Measurements from ENCODE around the gene VAV2.

VAV2 gene

DNA sequence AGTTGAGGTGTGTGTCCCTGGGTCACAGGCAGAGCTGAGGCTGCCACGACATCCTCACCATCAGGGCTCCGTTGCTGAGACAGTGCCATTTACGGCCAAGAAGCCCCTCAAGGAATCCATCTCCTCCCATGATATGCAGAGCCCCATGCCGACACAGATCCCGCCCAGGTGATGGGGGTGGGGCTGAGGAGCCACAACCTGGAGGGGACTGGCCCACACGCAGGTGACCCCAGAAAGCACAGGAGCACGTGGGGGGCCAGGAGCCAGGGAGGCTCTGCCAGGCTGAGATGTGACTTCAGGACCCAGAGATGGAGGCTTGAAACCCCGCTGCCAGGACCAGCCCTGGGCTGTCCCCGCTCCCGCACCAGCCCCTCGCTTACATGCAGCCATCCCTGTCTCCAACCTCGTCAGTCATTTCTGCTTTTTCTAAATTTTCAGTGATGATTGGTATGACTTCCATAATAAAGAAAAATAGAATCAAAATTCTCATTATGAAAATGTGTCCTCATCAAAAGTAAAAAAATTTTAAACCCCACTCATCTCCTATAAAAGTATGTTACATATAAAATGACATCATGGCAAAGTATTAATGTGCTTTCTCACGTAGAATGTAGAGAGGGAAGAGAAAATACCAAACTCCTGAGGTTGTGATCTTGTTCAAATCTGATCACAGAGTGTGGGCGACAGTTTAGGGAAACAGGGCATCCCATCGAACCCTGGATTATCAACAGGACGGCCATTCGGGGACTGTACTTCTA is 155.9 kb downstream of the VAV2 start:
- no peak for DNase-seq (ENCODE audit: low read depth in 2 of 2)

DNA sequence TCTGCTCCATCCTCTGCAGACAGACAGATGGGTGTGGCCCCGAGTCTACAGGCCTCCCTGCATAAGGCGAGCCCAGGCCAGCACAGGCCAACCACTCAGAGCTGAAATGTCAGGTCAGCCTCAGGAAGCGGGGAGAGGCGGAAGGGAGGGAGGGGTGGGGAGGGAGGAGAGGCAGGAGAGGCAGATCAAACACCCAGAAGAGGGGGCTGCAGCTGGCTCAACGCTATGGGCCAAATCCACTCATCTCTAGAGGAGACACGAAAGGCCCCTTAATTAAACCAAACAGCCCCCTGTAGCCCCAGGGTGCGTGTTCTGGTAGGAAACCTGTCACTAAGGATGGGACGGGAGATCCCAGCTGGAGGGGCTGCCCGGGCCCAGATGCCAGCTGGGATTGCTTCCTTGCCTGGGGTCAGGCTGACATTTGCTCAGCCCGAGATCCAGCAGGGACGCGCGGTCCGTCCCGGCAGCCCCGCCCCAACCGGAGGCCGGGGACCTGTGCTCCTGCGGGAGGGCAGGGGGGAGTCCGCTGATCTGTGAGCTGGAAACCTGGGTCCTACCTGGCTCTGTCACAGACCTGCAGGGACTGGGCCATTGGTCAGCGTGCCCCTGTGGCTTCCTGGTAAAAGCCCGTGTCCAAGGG is 156.7 kb downstream of the VAV2 start:
- DNase-seq (ENCODE audit: low read depth in 2 of 2): no peak

DNA sequence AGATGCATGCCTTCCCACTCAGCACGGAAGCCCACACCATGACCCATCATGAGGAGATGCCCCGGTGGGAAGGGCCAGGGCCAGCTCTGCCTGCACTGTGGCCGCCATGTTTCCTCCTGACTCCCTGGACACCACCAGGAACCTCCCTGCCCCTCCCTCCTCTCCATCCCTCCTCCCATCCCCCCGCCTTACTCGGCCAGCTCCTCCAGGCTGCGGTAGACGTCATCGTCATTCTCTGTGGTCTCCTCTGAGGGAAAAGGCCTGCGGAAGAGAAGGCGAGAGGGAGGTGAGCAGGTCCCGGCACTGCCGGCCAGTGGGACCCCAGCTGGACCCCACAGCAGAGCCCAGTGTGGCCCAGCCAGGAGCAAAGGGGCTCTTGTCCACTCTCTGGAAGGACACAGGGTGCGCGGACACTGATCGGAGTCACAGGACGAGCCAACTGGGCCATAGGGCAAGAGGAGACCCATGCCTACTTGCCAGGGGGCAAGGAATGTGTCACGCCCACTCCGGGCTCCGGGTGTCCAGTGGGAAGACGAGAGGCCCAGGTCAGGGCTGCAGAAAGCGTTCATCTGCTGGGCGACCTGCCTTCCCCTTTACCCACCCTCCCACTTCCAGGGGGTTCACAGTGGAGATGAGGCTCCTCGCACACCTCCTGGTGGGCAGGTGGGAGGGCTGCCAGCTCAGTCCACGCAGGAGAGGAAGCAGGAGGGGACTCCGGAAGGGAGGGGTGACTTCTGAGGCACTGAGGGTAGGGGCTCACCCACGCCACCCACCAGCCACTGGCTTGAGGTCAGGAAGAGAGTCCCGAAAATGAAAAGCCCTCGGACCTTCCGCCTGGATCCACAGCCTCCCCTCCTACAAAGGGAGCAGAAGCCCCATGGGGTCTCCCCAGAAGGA is 157.8 kb downstream of the VAV2 start:
- DNase-seq (ENCODE audit: low read depth in 2 of 2): no peak

DNA sequence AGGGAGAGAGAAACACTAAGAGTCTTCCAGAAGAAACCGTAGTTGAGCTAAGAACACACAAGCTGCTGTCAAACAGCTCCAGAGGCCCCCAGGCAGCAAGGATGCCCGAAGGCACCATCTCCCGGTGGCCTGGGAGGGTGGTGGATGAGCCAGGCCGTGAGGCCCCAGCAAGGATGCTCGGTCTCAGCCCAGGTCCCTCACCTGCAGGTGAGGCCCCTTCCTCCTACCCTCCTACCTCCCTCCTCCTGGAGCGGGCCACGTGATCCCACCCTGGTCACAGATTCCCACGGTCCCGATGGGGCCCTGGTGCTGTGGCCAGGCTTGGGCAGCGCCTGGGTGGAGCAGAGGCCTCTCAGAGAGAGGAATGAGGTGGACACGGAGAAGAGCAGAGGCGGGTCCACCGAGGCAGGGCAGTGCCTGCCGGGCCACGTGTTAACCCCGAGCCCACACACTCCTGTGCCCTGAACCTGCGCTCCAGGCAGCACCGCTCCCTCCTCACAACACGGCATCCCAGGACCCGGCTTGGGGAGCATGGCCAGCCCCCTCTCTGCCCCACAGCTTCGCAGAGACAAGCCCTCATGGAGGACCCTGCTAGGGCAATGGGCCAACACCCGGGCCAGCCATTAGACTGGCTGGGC is 158.6 kb downstream of the VAV2 start:
- no peak for DNase-seq (ENCODE audit: low read depth in 2 of 2)

DNA sequence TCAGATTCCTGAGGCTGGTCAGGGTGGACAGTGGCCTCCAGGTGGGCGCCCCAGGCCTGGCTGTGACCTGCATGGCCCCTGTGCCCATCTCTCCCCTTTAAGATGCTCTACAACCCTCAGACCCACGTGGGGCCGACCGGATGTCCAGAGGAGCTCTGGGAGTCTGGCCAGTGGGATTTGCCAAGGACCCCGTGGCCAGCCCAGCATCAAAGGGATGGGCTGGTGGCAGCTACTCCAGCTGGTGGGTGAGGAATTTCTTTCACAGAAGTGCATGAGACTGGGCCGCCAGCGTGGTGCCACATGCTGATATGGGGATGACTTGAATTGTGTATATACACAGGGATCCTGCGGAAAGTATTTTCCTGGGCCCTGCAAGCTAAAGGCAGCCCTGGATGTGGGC is 159.2 kb downstream of the VAV2 start:
- DNase-seq (ENCODE audit: low read depth in 2 of 2): no peak

DNA sequence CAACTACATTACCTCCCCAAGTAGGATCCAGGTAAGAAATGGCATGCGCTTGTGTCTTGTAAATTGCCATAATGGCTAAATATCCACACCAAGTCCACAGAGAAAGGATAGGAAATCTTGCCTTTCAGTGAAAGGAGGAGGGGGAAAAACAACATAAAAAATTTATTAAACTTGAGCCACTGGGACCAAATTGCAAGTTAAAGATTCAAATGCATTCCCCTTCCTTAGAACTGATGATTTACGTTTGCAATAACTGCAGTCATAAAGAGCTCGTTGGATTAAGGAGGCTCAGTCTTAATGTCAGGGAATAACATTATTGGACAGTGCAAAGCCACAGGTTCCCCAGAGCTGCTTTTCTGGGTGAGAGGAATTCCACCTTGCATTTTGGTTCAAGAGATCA is 161.4 kb downstream of the VAV2 start:
- no peak for DNase-seq (ENCODE audit: low read depth in 2 of 2)

DNA sequence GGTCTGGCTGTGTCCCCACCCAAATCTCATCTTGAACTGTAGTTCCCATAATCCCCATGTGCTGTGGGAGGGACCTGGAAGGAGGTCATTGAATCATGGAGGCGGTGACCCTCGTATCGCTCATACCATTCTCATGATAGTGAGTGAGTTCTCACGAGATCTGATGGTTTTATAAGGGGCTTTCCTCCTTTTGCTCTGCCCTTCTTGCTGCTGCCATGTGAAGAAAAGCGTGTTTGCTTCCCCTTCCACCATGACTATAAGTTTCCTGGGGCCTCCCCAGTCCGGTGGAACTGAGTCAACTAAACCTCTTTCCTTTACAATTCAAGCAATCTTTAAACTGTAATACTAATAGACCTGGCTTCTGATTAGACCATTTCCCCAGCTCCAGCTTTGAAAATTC is 161.8 kb downstream of the VAV2 start:
- no peak for DNase-seq (ENCODE audit: low read depth in 2 of 2)

DNA sequence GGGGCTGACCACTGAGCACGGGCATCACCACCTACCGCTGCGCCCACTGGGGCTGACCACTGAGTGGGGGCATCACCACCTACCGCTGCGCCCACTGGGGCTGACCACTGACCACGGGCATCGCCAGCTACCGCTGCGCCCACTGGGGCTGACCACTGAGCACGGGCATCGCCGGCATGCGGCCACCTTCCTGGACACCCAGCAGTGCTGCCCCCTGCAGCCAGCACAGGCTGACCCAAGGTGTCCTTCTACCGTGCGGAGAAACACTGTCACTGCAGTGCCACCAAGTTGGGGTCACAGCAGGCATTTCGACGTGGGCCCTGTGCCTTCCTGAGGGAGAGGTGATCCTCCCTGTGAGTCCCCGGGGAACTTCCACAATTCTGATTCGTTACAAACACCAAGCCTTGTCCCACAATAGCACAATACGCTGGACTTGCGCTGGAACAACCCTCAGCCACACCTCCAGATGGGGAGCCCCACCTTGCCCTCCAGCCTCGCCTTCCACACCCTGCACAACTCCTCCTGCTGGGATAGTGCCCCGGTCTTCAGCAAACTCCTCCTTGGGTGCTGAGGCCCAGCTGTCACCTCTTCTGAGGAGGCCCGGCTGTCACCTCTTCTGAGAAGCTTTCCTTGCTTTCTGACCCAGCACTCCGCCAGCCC is 163.7 kb downstream of the VAV2 start:
- DNase-seq (ENCODE audit: low read depth in 2 of 2): no peak

DNA sequence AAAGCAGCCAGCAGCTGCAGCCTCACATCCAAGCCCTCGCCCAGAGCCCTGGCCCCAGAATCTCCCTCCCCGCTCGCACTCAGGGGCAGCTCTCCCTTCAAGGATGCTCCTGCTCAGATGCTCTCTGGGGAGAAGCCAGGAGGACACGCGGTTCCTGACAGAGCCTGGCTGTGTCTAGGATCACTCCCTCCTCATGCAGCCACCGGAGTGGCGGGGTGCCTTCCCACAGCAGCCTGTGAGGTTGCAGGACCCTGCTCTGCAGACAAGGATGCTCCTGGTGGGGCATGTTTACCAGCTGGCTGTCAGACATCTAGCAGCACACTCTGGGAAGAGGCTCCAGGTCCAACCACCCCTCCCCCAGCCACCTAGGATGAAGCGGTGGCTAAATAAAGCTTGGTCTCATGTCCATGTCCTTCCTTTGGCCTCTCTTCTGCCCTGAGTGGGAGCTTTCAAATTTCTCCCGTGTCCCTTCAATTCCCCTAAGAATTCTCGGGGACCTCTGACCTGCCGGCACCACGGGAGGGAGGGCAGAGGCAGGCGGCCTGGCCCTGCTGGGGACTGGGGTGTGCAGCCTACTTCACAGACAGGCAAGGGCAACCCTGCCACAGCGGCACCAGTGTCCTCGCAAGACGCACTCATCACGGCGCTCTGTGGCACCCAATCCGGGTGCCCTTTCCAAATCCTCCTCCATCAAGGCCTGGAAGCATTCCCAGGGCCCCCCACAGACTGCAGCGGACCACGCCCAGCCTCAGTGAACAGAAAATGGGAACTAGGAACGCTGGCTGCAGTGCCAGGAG is 165.6 kb downstream of the VAV2 start:
- DNase-seq (ENCODE audit: low read depth in 2 of 2): no peak

DNA sequence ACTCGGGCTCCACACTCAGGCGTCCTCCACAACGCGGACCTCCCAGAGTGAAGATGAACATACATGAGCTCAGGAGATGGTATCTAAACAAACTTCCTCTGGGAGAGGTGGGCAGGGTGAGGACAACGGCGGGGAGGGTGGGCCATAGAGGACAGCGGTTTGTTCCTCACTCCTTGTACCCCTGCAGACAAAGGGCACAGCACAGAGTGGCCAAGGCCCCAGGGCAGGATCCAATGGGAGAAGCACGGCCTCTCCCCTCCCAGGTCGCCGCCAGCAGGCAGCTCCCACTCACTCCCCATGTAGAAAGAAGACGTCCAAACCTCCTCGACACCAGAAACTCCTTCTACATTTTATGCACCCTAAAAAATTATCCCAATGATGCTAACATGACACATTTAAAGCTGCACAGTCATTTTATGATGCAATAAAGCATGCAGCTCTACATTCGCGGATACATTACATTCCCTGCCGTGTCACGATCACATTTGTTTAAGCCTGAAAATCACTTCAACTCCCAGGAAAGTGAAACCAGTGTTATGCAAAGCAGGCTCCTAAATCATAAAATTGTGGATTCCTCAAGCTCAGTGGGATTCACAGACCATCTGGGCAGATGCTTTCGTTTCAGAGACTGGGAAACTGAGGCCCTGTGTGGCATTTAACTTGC is 166.4 kb downstream of the VAV2 start:
- DNase-seq (ENCODE audit: low read depth in 2 of 2): no peak

DNA sequence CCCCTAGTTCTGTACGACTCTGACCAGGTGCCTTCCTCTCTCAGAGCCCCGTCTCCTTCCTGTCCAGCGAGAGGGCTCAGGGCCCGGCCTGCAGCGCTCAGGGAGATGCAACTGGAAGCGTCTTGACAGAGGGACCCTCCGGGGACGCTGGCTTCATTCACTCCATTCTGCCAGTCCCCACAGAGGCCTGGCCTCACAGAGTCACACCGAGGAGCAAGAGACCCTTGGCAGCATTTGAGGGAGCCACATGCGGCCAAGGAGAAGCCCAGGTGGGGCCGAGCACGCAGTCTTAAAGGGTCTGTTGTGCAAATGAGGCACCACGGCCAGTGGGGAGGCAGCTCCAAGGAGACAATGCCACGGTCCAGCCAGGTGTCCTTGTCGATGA is 167.3 kb downstream of the VAV2 start:
- DNase-seq (ENCODE audit: low read depth in 2 of 2): no peak

DNA sequence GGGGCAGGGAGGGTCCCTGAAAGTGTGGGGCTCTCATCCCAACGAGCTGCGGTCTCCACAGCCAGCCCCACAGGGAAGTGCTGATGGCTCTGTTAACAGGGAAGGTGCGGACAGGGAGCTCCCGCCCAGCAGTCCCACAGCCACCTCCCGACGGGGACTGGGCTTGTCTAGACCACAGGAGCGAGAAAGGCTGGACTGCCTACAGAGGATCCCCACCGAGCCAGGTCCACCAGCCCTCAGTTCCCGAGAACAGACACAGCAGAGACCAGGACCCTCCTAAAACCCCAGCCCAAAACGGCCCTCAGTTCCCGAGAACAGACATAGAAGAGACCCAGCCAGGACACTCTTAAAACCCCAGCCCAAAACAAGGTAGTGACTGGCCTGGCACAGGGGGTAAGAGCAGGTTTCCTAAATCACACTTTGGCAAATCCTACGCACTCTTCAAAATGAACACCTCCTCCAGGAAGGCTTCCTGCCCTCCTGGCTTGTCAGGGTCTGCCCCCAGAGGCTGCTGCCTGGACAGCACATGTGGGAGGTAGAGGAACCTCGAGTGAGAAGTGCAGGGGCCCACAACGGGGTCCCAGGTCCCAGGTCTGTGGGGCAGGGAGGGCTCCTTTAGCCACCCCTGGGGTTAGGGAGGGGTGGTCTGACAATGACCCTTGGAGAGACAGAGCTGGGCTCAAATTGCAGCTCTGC is 167.9 kb downstream of the VAV2 start:
- DNase-seq (ENCODE audit: low read depth in 2 of 2): no peak

DNA sequence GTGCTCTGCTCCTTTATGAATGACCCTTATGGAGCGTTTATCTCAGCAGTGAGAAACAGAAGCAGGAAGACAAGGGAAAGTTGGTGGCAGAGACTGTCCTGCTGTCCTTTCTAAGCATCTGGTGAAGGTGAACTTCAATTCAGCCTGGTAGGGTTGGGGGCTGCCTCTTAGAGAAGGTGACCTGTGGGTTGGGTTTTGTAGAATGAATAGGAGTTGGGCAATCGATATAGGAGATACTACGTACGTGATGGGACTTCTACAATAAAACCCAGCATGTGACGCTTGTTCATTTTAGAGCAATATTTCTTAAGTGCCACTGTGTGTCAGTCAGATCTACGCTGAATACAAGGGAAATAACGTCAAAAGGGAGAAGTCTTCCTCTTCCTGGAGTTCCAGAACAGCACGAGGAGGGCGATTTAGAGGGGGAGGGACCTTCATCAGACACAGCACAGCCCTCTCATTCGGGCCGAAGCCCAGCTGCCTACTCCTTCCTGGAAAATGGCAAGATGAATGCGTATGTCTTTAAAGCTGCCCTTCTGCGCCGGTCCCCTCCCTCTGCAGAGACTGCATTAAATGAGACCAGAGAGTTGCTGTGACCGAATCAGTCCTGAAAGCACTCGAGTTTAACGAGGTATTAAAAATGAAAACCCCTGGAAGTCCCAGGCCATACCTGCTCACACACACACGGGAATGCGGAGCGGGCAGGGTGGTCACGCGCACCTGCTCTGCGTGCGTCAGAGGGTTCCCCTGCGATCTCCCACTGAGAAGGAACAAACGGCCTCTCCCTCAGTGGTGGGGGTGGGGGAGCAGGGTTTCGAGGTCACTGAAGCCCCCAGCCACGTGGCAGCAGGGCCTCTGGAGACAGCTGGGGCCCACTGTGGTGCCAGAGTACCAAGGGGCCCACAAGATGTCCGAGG is 168.7 kb downstream of the VAV2 start:
- no peak for DNase-seq (ENCODE audit: low read depth in 2 of 2)

DNA sequence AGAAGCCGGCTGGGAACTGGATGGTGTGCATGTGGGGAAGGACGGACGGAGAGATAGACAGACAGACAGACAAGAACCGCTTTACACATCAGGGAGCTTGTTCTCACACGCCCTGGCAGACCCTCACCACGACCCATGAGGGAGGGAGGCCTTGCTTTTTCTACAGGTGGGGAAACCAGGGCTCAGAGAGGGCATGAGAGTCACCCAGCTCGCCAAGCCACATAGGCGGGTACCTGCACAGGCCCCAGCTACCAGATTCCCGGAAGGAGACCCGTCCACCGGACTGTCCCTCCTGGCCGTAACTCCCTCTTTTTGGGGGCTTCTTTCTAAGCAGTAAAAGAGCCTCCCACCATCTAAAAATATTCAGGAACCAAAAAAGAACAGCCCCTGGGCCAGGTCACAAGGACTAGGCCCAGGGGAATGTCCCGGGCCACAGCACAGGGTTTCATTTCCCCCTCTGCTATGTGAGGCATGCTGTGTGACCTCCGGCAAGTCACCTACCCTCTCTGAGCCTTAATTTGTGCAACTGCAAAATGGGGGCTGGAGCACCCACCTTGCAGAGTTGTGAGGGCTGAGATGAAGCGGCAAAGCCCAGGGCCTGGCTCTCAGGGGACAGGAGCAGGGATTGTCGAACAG is 169.6 kb downstream of the VAV2 start:
- DNase-seq (ENCODE audit: low read depth in 2 of 2): no peak

DNA sequence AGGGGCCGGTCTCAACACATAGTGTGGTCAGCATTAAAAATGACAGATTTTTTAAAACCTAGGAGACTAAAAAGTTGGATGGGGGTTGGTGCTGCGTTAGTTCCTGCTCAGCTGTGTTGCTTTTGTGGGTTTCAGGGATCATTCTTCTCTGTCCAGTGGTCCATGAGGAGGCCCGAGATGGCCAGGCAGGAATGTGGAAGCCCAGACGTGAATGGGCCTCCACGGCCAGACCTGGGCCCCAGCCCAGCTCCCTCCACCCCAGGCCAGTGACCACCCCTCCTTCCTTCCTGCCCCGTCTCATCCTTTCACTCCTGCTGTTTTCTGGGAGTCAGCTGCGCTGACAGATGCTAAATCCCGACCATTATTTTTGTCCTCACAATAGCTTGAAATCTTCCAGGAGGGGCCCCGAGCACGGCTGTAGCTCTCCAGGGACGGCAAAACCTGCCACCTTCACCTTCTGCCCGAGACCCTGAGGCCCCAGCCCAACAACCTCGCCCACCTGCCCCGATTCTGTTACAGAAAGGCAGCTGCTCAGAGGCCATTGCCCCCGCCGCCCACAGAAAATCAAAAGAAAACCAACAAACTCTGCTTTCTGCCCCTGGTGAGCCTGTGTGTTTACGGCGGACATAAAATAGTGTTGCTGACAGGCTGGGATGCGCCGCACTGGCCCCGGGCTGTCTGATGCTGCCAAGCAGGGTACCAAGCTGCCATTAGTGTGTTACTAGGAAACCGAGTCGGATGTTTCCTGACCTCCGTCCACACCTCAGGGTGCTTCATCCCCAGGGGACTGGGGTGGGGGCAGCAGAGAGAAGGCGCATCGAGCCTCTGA is 170.3 kb downstream of the VAV2 start:
- no peak for DNase-seq (ENCODE audit: low read depth in 2 of 2)

DNA sequence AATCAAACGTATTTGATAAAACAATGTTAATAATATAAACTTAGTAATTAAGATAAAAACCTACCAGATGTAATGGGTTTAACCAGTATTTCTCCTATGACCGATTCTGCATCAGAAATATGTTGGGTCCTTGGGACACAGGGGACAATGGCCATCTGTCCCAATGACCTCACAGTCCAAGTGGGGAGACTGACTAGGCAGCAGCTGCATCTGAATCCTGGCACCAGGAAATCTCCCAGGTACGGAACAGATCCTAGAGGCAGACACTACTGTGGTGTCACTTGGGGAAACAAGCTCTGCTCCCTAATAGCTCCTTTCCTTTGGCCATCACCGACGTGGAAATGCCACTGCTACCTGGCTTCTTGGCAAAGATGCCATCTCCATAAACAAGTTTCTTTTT is 172.2 kb downstream of the VAV2 start:
- DNase-seq (ENCODE audit: low read depth in 2 of 2): no peak

DNA sequence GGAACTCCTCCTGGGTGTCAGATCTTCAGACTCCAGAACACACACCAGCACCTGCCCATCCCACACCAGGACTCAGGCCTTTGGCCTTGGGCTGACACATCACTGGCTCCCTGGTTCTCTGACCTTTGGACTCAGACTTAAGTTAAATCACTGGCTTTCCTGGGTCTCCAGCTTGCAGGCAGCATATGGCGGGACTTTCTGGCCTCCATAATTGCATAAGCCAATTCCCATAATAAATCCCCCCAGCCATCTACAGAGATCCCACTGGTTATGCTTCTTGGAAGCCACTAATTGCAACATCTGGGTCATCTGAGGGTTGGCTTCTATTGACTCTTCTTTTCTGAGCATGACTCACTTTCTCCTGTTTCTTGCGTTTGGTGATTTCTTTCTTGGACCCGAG is 173.7 kb downstream of the VAV2 start:
- no peak for DNase-seq (ENCODE audit: low read depth in 2 of 2)

Measured in stimulated activated CD8-positive, alpha-beta memory T cell treated with anti-CD3 and anti-CD28 coated beads, Interleukin-2, amount 100 ng/mL, for 48 hours (primary cell).